RCC 7860 (cell line): ENCODE measurements around the gene PAQR4.
A peak's percentile ranks its signal among the peaks of the same experiment; 100 is the strongest.

Experiments used
- DNase-seq: peaks from one replicate; pipeline ENCODE4 v3.0.0-alpha.2; 2015; ENCODE audit warnings: low spot score
- FAIRE-seq: peaks from 2 replicates; lab custom pipeline; 2012; peaks lifted over from hg19 to GRCh38; lab: Jason Lieb, UNC

Gene PAQR4

DNA sequence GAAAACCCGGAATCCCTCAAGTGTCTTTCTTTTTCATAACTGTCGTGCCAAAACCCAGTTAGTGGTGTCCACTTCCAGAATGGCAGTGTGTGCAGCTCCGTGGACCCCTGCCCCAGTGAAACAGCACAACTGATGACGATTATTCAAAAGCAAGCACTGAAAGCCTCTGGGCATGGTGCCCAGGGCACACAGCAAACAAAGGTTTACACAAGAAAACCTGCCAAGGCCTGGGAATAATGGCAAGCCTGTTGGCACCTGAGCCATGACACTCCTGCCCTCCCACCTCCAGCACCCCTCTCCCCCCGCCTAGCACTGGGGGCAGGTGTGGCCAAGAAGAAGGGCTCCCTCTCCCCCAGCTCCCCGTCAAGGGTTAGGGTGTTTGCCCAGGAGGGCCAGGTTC, 8.3 kb downstream of the PAQR4 start:
- DNase-seq = no peak
- FAIRE-seq = no peak

DNA sequence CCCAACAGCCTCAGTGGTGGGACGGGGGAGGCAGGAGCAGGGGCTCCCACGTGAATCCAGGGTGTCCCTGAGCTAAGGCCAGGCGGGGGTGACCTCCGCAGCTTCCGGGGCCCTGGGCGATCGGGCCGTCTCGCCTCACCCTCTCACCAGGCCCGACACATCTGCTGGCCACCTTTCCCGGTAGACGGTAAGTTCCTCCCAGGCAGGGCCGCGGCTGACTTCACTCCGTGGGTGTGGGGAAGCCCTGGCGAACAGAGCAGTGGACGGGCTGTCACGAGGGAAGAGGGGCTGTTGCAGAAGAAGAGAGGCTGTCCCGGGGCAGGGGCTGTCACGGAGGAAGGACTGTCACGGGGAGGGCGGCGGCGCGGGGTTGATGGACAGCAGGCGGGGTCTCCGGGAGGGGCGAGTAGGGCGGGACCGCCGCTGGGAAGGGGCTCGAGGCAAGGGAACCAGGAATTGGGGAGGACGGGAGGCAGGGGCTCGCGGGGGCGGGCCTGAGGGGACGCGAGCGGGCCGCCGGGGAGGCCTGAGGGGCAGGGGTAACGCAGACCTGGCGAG, 10.6 kb downstream of the PAQR4 start:
- DNase-seq = no peak
- no peak for FAIRE-seq

DNA sequence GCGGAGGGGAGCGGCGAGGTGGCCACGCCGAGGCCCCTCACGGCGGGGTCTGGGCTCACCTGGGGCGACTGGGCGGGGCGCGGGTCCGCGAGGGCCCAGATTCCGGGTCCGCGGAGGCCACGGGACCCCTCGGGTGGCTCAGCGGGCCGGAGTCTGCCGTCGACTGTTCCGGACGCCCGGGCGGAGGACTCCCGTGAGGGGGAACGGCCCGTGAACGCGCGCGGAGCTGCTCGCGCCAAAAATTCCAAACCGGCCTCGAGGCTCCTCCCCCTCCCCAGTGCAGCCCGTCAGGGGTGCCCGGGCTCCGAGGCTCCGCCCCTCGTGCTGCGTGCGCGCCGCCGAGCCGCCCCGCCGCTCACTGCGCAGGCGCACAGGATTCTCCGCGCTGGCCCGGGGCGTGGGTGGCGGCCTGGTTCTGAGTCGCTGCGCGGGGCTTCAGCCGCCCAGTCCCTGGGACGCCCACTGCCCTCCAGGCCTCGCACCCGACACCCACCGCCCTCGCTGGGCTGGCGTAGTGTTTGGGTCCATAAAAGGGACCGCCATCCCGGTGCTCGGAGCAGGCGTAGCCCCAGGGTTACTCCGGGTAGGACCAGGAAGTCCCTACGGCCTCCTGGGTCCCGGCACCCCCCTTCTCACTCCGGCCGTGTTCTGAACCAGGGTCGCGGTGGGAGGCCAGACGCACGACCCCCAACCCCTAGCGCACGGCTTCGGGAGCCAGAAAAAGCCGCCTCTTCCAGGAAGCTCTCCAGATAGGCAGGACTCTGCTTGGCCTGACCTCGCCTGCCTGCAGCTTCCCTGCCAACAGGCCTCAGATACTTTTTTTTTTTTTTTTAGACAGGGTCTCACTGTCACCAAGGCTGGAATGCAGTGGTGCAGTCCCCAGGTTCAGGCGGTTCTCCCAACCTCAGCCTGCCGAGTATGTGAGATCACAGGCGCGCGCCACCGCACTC, 11.4 kb downstream of the PAQR4 start, which contains the start of gene PKMYT1:
PKMYT1 (minus strand) TSS at position 220 of the 950 bp plus-strand sequence. CDS start 789 bp downstream, outside the sequence.
- peak; percentile 79 for DNase-seq
- FAIRE-seq = no peak

DNA sequence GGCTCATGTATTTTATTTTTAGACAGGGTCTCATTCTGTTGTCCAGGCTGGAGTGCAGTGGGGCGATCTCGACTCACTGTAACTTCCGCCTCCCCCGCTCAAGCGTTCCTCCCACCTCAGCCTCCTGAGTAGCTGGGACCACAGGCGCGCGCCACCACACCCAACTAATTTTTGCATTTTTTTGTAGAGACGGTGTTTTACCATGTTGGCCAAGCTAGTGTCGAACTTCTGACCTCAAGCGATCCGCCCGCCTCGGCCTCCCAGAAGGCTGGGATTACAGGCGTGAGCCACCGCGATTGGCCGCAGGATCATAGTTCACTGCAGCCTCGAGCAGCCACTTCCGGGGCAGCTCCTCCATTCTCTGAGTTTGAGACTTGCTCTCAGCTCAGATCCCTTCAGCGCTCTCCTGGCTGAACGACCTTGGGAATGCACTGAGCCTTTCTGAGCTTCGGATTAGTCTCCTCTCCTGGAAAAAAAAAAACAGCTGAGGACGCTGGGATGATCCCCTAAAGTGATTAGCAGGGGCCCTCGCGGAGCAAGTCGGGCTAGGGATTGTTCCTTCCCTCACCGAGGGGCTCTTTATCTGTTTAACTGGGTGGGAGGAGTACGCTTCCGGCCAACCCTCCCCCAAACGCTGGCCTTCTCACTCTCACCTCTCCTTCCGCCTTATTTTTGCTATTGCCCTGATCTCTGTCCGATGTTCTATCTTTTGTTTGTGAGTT, 12.2 kb downstream of the PAQR4 start:
- no peak for DNase-seq
- FAIRE-seq = no peak

DNA sequence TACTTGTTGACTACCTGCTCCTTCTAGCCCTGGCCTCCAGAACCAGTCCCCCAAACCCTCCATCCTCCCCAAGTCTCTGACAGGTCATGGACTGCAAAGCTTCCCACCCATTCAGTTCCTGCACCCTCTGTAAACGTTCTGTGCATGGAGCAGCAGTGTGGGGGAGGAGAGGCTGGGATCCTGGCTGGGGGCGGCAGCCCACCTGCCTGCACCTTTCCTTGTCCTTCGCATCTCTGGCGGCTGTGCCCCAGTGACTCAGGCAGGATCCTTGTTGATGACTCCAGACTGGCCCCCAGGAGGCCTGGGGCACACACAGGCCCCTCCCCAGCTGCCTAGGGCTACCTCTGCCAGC, 12.7 kb downstream of the PAQR4 start:
- FAIRE-seq = no peak
- DNase-seq = no peak

DNA sequence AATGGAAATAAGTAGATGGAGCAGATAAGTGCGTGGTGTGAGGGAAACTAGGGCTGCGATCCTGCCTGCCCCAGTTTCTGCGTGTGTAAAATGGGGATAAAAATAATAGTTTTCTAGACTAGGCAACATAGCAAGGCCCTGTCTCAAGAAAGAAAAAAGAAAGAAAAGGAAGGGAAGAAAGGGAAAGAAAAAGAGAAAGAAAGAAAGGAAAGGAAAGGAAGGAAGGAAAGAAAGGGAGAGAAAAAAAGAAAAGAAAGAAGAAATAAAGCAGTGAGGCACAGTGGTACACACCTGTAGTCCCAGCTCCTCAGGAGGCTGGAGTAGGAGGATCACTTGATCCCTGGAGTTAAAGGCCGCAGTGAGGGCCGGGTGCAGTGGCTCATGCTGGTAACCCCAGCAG, 13.3 kb downstream of the PAQR4 start:
- FAIRE-seq (no peak), DNase-seq (no peak)

DNA sequence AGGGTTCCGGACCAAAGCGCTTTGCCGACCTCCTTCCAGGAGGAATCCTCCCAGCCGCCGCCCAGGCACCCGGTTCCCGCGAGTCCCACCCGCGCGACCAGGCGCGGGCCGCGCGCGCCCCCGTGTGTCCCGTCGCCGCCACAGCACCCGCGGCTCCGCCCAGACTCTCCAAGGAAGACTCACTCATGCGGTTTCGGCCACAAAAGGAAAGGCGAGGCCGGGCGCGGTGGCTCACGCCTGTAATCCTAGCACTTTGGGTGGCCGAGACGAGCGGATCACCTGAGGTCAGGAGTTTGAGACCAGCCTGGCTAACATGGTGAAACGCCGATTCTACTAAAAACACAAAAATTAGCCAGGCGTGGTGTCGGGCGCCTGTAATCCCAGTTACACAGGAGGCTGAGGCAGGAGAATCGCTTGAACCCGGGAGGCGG, 14.6 kb downstream of the PAQR4 start:
- FAIRE-seq = no peak
- DNase-seq = peak; percentile 78

DNA sequence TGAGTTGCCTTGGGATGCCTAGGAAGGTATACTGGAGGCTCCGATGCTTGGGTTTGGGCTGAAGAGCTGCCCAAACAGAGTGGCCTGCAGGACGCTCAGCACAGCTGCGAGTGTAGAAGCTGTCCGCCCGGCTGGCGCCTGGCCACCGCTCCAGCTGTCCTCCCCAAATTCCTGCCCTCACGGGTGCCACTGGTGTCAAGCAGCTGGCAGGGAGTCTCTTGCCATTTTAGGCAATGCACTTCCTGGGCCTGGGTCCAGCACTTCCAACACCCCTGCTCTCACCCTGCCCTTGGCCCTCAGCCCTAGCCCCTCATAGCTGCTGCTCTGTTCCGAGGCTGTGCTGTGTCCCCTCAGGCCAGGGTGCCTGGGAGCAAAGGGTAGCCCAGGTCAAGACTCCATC, 16.3 kb downstream of the PAQR4 start:
- FAIRE-seq = no peak
- DNase-seq = no peak

DNA sequence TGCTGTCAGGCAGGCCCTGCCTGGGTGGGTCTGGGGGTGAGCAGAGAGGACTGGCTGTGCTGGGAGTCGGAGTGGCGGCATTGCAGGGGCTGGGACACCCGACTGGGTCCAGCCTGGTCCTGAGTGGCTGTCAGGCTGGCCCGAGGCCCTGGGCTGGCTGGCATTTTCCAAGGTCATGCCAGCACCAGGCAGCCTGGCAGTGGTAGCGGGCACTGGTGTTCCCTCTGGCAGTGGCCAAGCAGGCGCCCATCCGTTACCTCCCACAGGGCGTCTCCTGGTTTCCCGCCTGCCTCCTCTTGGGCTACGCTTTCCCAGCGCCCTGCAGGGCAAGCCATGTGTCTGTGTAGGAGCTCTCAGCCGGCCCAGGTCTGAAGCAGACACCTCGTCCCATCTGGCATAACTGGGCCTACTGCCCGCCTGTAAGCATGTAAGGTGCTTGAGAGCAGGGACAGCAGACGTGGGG, 16.8 kb downstream of the PAQR4 start:
- FAIRE-seq = no peak

DNA sequence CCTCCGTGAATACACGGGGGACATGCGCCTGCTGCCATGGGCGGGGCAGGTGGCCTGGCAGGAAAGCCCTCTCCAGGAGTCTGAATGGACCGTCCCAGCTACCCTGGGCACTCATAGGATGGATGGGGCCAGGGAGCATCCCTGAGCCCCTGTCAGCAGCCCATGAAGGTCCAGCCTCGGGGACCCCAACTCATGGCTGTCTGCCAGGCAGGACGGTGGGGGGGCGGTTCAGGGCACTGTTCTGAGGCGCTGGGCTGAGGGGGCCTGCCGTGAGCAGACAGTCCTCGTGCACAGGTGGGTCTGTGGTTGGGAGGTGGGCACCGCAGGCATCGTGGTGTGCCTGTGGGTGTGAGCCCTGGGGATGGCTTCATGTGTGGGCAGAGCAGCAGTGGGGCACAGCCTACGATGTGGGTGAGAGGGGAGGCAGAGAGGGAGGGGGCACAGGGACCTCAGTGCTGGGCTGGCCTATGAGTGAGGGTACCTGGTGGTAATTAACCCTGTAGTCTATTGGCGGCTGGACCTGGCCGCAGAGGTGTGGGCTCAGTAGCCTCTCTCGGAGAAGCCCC, 17.6 kb downstream of the PAQR4 start:
- DNase-seq = no peak
- FAIRE-seq = no peak

More for the DNA sequence above, 16.8 kb downstream of the PAQR4 start:
- DNase-seq = no peak

DNA sequence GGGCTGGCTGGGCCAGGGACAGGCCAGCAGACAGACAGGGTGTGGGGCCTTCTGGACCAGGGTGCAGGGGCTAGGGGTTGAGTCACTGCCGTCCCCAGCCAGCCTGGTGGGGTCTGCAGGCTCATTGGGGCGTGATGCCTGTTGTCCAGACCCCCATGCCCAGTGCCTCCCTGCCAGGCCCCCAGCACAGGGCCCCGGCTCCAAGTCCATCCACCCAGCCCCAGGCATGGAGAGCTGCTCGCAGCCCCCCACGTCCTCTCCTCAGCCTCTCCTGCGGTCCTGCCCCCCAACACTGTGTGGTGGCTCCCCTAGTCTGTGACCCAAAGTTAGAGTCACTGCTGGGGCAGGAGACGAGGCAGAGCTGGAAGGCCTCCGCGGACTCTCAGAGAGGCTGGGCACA, 18.1 kb downstream of the PAQR4 start:
- DNase-seq (no peak), FAIRE-seq (no peak)

DNA sequence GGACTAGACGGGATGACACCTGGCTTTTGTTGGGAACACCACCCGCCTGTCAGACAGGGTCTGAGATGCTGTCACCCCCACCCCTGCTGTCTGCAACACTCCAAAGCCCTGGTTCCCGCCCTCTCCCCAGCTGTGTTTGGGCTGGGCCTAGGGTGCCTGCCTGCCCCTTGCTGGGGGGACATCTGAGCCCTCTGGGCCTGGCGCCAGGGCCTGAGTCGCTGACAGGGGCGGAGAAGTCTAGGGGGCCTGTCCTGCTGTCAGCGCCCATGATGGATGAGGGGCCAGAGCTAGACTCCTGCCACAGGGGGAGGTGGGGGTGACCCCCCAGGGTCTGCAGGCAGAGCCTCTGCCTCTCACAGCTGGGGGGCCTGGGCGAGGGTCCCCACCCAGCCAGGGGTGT, 18.7 kb downstream of the PAQR4 start:
- FAIRE-seq (no peak), DNase-seq (no peak)

DNA sequence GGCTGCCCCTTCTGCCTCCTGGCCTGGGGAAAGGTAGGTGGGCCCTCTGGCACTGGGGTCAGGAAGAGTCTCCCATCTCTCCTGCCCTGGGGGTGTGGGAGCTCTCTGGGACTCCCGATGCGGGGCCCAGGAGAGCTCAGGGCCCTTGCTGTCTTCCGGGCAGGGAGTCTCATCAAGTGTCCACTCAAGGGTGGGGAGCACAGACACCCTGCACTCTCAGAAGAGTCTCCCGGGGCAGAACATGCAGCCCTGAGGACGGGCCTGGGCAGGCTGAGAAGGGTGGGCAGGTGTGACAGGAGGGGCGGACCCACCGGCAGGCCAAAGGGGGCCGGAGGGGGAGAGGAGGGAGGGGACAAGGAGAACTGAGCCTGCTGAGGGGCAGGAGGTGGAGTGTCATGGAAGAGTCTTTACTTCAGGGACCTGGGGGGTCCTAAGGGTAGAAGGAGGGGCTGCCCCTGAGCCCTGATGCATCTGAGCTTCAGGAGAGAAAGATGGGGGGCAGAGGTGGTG, 19.5 kb downstream of the PAQR4 start:
- no peak for FAIRE-seq

DNA sequence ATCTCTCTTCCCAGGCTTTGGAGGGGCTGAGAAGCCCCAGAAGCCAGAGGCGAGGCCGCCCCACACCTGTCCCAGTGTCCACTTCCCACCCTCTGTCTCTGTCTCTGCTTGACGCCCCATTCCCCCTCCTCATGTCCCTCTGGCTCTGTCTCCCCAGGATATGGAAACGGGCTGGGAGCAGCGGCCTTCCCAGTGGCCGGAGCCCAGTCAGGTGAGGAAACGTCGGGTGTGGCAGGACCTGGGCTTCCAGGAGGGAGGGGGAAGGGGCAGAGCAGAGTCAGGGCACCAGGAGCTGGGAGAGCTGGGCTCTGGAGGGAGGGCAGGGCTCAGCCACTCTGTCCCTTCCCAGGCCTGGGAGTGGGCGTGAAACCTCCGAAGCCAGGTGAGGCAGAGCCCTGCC, 21.7 kb downstream of the PAQR4 start:
- DNase-seq (no peak), FAIRE-seq (no peak)

More for the DNA sequence above, 19.5 kb downstream of the PAQR4 start:
- DNase-seq = no peak

DNA sequence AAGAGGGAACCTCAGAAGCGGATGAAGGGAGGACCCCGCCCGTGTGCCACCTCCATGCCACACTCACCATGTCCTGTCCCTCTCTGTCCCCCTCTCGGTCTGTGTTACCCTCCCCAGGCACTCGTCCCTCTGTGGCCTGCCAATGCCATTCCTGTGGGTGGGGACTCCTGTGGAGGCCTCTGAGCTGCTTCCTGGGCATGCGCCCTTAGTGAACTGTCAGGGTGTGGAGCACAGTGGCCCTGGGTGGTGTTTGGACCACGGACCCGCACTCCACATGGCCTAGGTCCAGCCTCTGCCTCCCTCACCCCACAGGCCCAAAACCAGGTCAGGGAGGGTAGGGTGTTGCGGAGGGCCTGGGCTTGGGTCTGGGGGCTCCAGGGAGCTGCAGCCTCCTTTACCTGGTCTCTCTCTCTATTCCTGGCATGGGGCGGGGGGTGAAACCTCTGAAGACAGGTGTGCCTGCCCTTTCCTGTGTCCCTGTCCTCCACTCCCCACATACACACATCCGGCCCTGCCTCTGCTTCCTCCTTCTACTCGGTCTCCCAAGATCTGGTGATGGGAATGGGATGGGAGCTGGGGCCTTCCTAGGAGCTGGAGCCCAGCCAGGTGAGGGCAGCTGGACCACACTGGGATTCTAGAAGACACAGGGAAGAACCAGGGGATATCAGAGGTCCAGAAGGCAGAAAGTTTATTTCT, 22.6 kb downstream of the PAQR4 start:
- no peak for DNase-seq
- no peak for FAIRE-seq

DNA sequence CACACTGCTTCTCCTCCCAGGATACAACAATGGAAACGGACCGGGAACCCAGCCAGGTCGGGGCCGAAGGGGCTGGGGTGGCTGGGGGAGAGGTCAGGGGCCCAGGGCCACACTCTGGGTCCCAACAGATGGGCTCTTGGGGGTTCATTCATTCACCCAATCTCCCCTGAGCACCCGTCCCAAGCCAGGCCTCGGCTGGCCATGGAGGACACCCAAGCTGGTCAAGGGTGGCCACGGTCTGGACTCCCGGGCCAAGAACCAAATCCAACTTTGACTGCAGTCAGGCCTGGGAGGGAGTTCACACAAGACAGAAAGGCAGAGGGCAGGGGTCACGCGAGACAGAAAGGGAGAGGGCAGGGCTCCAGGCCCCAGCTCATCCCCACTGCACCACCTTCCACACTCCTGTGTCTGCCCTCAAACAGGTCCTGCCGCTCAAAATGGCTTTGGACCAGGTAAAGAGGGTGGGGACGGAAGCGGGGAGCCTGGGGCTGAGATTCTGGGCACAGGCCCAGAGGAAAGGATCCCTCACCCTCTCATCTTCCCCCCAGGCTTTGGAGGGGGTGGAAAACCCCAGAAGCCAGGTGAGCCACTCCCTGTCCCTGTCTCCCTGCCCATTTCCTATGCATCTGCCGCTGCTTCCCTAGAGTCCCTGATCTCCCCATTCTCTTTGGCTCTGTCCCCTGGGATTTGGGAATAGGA, 23.4 kb downstream of the PAQR4 start:
- no peak for FAIRE-seq

DNA sequence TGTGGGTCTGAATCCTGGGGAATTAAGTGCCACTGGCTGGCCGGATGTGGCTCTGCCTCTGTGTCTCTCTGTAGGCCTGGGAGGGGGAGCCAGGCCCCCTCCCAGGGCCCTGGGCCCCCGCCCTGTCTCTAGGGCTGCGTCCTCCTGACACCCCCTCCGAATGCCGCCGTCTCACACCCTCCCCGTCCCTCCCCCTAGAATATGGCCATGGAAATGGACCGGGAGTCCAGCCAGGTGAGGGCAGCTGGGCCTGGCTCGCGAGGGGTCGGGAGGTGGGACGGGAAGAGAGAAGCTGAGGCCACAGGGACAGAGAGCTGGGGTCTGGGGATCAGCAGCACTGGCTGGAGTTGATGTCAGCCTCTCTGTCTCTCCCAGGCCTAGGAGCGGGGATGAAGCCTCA, 27.1 kb downstream of the PAQR4 start:
- FAIRE-seq (no peak), DNase-seq (no peak)

More for the DNA sequence above, 23.4 kb downstream of the PAQR4 start:
- no peak for DNase-seq

DNA sequence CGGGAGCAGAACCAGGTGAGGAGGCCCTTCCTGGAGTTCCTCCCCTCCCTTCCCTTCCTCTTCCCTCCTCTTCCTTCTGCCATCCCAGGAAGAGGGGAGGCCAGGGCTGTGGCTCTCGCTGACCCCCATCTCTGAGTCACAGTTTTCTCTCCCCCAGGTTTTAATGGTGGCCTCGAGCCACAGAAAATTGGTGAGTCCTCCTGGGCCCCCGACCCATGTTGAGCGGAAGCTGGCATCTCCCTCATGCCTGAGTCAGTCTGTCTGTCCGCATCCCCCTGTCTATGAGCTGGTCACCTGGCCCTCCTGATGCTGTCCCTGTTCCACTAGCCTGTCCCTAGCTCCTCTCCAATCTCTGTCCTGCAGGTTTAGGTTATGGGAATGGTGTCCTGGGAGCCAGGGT, 30.8 kb downstream of the PAQR4 start:
- FAIRE-seq (no peak), DNase-seq (no peak)

DNA sequence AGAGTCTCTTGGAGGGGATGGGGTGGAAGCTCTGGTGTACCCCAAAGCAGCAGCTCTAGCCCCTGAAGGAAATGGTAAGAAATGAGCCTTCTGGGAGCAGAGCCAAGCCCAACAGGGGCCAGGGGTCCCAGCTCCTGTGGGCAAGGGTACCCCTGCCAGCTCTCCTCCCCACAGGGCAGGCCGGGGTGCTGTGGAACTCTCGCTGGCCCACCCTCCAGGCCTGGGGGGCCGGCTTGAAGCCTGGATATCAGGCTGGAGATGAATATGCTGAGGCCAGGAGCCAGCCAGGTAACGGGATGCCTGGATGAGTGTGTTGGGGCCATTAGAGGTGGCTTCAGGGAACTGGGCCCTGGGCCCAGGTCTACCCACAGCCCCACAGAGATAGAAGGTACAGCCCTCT, 31.4 kb downstream of the PAQR4 start:
- FAIRE-seq (no peak), DNase-seq (no peak)

DNA sequence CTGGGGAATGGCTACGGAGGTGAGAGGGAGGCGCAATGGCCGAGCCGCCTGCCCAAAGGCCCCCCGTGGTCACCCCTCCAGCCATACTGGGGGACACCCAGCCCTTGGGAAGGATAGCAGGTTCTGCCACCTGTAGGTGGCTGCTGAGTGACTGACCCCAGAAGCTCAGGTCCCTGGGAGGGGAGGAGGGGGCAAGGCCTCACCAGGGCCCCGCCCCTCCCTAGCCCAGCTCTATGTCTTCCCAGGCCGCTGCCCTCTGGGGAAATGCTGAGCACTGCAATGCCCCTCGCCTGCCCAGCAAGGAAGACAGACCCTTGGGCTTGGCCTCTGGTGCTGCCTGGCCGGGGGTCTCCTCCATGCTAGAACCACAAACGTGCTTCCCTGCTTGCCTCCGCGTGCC, 32.2 kb downstream of the PAQR4 start:
- DNase-seq = no peak
- no peak for FAIRE-seq
